Transverse colon (tissue), 4 donors: Measurements from ENCODE around the gene PRSS50. TPM values are rescaled to one million over a fixed set of nuclear protein-coding genes. Genes with fewer than 3 reads are reported as not detected.

ENCODE experiments used
- DNase-seq: peaks from one replicate; pipeline ENCODE4 v3.0.0-alpha.2; 2019
- H3K27ac ChIP-seq, 4 donors: fragments of 200-600 bp; sonication (generic); 2 replicates each; pipeline ENCODE4 v1.5.1; 2016 to 2018; ENCODE audit warnings: inconsistent platforms in 4 of 4
- H3K27me3 ChIP-seq: fragments of 200-600 bp; sonication (generic); 2 replicates; pipeline ENCODE4 v1.5.1; 2017; ENCODE audit warnings: inconsistent platforms
- H3K36me3 ChIP-seq, 4 donors: fragments of 200-600 bp; sonication (generic); 2 replicates each; pipeline ENCODE4 v1.5.1; 2017 to 2019; ENCODE audit warnings: inconsistent platforms in 4 of 4
- H3K4me1 ChIP-seq, 4 donors: fragments of 200-600 bp; sonication (generic); 2 replicates each; pipeline ENCODE4 v1.5.1; 2017 to 2020; ENCODE audit warnings: inconsistent platforms in 4 of 4
- H3K4me3 ChIP-seq, 4 donors: fragments of 200-600 bp; sonication (generic); 1 replicate in 1 of 4; 2 replicates in 3 of 4; pipeline versions ENCODE4 v1.5.1 to v1.6.1; 2017 to 2019; ENCODE audit warnings: inconsistent platforms in 4 of 4
- H3K9me3 ChIP-seq, 2 donors: fragments of 200-600 bp; sonication (generic); 2 replicates each; pipeline ENCODE4 v1.5.1; 2017 to 2019; ENCODE audit warnings: inconsistent platforms in 2 of 2
- CTCF ChIP-seq, 5 experiments: fragments of 200-600 bp in 3 of 5; fragments of 450-650 bp in 2 of 5; sonication (generic) in 3 of 5; IDR thresholded peaks; 1 replicate in 2 of 5; 2 replicates in 3 of 5; pipeline ENCODE4 v1.5.1; 2016 to 2017; ENCODE audit warnings: antibody characterized with exemption in 5 of 5, inconsistent platforms in 3 of 5, mild to moderate bottlenecking in 2 of 5, moderate library complexity in 1 of 5
- EP300 ChIP-seq: sonication (generic); formaldehyde crosslinking; IDR thresholded peaks from one replicate; pipeline ENCODE4 v1.6.1; 2017; ENCODE audit warnings: antibody characterized with exemption, low read depth
- POLR2A ChIP-seq: fragments of 450-650 bp; IDR thresholded peaks from one replicate; pipeline ENCODE4 v1.6.1; 2016; ENCODE audit warnings: antibody characterized with exemption, mild to moderate bottlenecking, moderate library complexity
- POLR2AphosphoS5 ChIP-seq, 3 donors: sonication (generic); formaldehyde crosslinking; IDR thresholded peaks; one replicate each; pipeline ENCODE4 v1.6.1; 2016; ENCODE audit warnings: antibody characterized with exemption in 3 of 3
- WGBS, 2 donors: methylation state at CpG; one replicate each; pipeline ENCODE4 v1.1.5; 2018; ENCODE audit warnings: low coverage in 1 of 2; 5-methylcytosine and 5-hydroxymethylcytosine counted together
- in situ Hi-C, 4 donors: fragments of 200-750 bp; cut with MboI; loops; one replicate each; pipeline versions ENCODE4 v1.15.0 to v1.15.1; 2017; ENCODE audit warnings: low sequenced_read_pairs in 3 of 4, low pct_ligation_motif_present in 1 of 4, low pct_unique_long_range_greater_than_20kb in 1 of 4
- intact Hi-C: fragments of 100-400 bp; cut with DNase I; formaldehyde crosslinking; loops from one replicate; pipeline ENCODE4 v1.15.1; 2023; ENCODE audit warnings: low total_unique reads
- total RNA-seq, 4 donors: library from RNA; depleted of rRNA; stranded (reverse); fragments of >200 nt; gene quantifications; one replicate each; pipeline ENCODE4 v1.1.0, GENCODE V29; 2016

PRSS50 gene
- total RNA-seq, 4 donors from 2014 or later = 0.14 TPM; not detected in 3

- intact Hi-C loops (loop anchor here (5.0 to 10.0 kb wide), 2 partner anchors 162 to 620 kb away; partner anchors contain the start of gene MYL3), in situ Hi-C loops (loop anchor here (25.0 kb wide), 4 partner anchors 160 to 660 kb away; partner anchors contain the start of gene MYL3 (in 1 of the 4))
- H3K27ac ChIP-seq = no peak overlapping the region
- peaks cover 0 to 17% (median 13%) of the 10 kb centered on the region in 4 donors for H3K4me1 ChIP-seq
- H3K4me3 ChIP-seq = no peak overlapping the region
- H3K36me3 ChIP-seq = no peaks in the 10 kb centered on the region
- H3K27me3 ChIP-seq = peaks cover 31% of the 10 kb centered on the region
- H3K9me3 ChIP-seq = no peaks in the 10 kb centered on the region
- WGBS, 2 donors = 60 to 90% methylated on average over 2 to 4 of the region's 4 CpGs
- TF ChIP-seq EP300 = no peak
- TF ChIP-seq CTCF (IDR thresholded peaks at IDR 0.05) = no peak
- no peak for TF ChIP-seq POLR2A
- no peak for TF ChIP-seq POLR2AphosphoS5 (IDR thresholded peaks at IDR 0.05)
- DNase-seq = no peak
Measured at GRCh38 chr3:46702246-46703012, 15.2 kb downstream of the PRSS50 start.

- whole genome bisulfite sequencing, 2 donors = 24% methylated on average over 25 of the region's 51 CpGs; no CpG with 5 or more reads in 1 of the 2 donors
- intact Hi-C loops = loop anchor here (5.0 to 10.0 kb wide), 2 partner anchors 163 to 621 kb away; partner anchors contain the start of gene MYL3
- Histone ChIP-seq H3K4me3 (peak within 1 kb of the TSS in 3 of 4 donors; percentile 7 to 36 (median 24)), H3K4me1 (peaks cover 0 to 24% (median 13%) of the 10 kb centered on the region in 4 donors), H3K27me3 (peaks cover 31% of the 10 kb centered on the region), H3K9me3 (no peaks in the 10 kb centered on the region), H3K36me3 (no peaks in the 10 kb centered on the region), H3K27ac (no peak within 1 kb of the TSS)
- TF ChIP-seq POLR2A = no peak
- no peak for TF ChIP-seq CTCF (IDR thresholded peaks at IDR 0.05)
- TF ChIP-seq EP300 = no peak
- TF ChIP-seq POLR2AphosphoS5 (IDR thresholded peaks at IDR 0.05) = no peak
- no peak for DNase-seq
- in situ Hi-C loops = loop anchor here (25.0 kb wide), 4 partner anchors 161 to 661 kb away; partner anchors contain the start of gene MYL3 (in 1 of the 4)
Measured at GRCh38 chr3:46701181-46701939, 16.3 kb downstream of the PRSS50 start, which contains the start of gene TMIE. TSS of gene TMIE (plus strand) at chr3:46701392. CDS start at chr3:46701488, 96 bp downstream.

DNA sequence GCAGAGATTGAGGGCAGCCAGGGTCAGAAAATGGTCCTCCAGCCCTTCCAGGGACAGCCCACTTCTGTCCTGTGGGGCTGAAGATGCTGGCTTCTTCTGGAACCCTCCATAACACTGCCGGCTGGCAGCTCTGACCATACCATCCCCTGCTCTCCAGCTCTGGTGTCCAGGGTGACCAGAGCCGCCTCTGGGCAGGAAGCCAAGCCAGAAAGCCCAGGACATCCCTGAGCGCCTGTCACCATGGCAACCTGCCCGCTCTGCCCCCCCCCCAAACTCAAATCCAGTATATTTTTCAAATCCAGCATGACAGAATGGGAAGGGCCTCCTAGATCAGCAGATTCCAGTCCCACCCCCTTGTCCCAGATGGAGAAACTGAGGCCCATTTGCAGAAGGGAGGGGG is 16.9 kb downstream of the PRSS50 start:
- 42% methylated on average over 4 of the region's 4 CpGs; no CpG with 5 or more reads in 1 of the 2 donors for WGBS, 2 donors
- H3K27ac ChIP-seq = no peak overlapping the region
- peaks cover 31% of the 10 kb centered on the region for H3K27me3 ChIP-seq
- TF ChIP-seq POLR2A = no peak
- no peak for TF ChIP-seq POLR2AphosphoS5 (IDR thresholded peaks at IDR 0.05)
- TF ChIP-seq CTCF (IDR thresholded peaks at IDR 0.05) = no peak
- TF ChIP-seq EP300 = no peak
- H3K4me3 ChIP-seq = peak overlapping the region in 2 of 4 donors; percentile 24 to 36
- H3K9me3 ChIP-seq = no peaks in the 10 kb centered on the region
- in situ Hi-C loops (loop anchor here (25.0 kb wide), 4 partner anchors 162 to 662 kb away; partner anchors contain the start of gene MYL3 (in 1 of the 4)), intact Hi-C loops (loop anchor here (5.0 to 10.0 kb wide), 2 partner anchors 164 to 622 kb away; partner anchors contain the start of gene MYL3)
- peaks cover 0 to 30% (median 15%) of the 10 kb centered on the region in 4 donors for H3K4me1 ChIP-seq
- DNase-seq = no peak
- H3K36me3 ChIP-seq = no peaks in the 10 kb centered on the region
